ENCODE data around the gene MPHOSPH6.
"Not testable (repeated sequence)": the region's sequence is repeated elsewhere in the genome, so short reads cannot be mapped to it uniquely, and the experiment has no call there.

MPHOSPH6 gene

DNA sequence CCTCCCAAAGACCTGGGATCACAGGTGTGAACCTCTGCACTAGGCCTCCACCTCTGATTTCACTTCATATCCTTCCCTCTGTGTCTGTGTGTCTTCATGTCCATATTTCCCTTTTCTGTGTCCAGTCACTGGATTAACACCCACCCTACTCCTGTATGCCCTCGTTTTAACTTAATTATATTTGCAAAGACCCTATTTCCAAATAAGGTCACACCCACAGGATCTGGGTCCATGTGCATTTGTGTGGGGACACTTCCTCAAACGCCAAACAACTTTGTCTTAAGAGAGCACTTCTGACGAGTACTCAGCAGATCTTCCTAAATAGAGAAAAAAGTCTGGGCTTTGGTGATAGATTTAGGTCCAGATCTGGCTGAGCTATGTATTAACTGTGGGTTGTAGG, 56.3 kb downstream of the MPHOSPH6 start:
- no peak for DNase-seq

DNA sequence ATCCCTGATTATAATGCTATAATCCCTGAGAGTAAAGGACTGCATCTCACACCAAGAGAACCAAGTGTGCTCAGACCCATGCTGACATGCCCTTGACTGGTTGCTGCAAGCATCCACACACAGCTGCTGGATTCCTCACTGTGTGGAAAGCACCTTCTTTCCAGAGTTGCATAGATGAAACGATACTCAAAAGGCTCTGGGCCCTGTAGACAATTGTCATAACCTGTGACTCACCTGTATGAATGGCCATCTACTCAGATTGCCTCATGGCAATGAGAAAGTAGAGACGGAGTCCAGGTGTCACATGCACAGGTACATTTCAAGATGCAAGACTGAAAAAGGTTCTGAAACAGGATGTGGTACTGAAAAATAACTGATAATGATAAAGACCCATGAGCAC, 58.1 kb downstream of the MPHOSPH6 start:
- DNase-seq: no peak

DNA sequence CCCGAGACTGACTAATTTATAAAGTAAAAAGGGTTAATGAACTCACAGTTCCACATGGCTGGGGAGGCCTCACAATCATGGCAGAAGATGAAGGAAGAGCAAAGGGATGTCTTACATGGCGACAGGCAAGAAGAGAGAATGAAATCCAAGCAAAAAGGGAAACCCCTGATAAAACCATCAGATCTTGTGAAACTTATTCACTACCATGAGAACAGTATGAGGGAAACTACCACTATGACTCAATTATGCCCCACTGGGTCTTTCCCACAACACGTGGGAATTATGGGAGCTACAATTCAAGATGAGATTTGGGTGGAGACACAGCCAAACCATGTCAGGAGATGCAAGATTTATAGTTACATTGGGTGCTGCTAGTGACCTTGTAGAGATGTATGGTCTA, 60.8 kb downstream of the MPHOSPH6 start:
- not testable (repeated sequence) for DNase-seq

DNA sequence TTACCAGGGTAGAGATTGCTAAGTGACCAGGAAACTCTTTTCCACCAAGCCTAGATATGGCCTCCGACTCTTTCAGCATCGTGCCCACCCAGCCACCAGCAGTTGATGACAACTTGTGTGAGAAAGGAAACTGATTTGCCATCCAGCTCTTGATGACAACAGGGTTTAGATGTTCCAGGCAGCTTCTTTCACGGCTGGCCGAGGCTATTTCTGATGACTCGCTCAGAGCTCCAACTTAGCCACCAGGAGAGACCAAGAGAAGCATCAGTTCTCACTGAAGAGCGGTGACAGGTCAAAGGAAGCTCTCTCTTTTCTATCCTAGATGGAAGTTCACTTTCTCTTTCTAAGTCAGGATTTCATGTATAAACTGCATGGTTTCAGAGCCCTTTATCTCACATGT, 61.2 kb downstream of the MPHOSPH6 start:
- DNase-seq: no peak

- no peak for DNase-seq
These were observed 61.9 kb downstream of the MPHOSPH6 start for GRCh38 chr16:82108100-82108499.

GRCh38 chr16:82105107-82105506, 64.9 kb downstream of the MPHOSPH6 start:
- DNase-seq: no peak
